Stimulated activated memory B cell treated with anti-CD40 and anti-IgM and Interleukin-4, amounts not matched to agents 10 μg/mL and 1 μg/mL and 100 μg/mL, for 72 hours (primary cell): ENCODE measurements around the gene UBE2D4.
"Not testable (repeated sequence)": the region's sequence is repeated elsewhere in the genome, so short reads cannot be mapped to it uniquely, and the experiment has no call there.

Experiments
- ATAC-seq: fragments of 150-1000 bp; cut with Tn5 transposase; 2 replicates; pipeline ENCODE4 v1.10.0; 2021
- H3K27ac Mint-ChIP-seq: one replicate; pipeline ENCODE4 v1.8.0; 2022; ENCODE audit warnings: mild to moderate bottlenecking, mixed read lengths
- H3K27me3 Mint-ChIP-seq: one replicate; pipeline ENCODE4 v1.8.0; 2022; ENCODE audit warnings: mixed read lengths
- H3K36me3 Mint-ChIP-seq: one replicate; pipeline ENCODE4 v1.8.0; 2022; ENCODE audit warnings: mixed read lengths
- H3K4me1 Mint-ChIP-seq: one replicate; pipeline ENCODE4 v1.8.0; 2022; ENCODE audit warnings: mixed read lengths
- H3K4me3 Mint-ChIP-seq: one replicate; pipeline ENCODE4 v1.8.0; 2022; ENCODE audit warnings: mild to moderate bottlenecking, moderate library complexity, mixed read lengths
- H3K9me3 Mint-ChIP-seq: one replicate; pipeline ENCODE4 v1.8.0; 2022; ENCODE audit warnings: mixed read lengths

UBE2D4 gene

DNA sequence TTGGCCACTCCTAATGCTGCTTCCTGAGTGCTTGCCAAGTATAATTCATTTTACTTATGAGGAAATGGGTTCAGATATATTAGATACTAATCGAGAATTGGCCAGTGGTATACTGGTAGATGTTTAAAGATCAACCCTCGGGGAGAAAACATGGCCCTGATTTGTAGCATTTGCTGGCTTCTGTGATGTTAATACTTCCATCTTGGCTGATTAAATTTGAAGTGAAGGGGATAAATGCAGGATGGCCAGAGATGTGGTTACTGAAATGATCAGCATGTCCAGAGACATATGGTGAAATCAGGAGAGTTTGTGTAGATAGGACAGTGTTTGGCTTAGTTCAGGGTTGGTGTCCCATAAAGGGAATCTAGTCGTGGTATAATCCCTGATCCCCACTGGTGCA is 11.2 kb downstream of the UBE2D4 start:
- no peaks in the 10 kb centered on the region for H3K4me1 Mint-ChIP-seq
- ATAC-seq = no peak
- no peak overlapping the region for H3K4me3 Mint-ChIP-seq
- H3K27ac Mint-ChIP-seq = no peak overlapping the region
- no peaks in the 10 kb centered on the region for H3K36me3 Mint-ChIP-seq
- no peaks in the 10 kb centered on the region for H3K27me3 Mint-ChIP-seq
- no peaks in the 10 kb centered on the region for H3K9me3 Mint-ChIP-seq

DNA sequence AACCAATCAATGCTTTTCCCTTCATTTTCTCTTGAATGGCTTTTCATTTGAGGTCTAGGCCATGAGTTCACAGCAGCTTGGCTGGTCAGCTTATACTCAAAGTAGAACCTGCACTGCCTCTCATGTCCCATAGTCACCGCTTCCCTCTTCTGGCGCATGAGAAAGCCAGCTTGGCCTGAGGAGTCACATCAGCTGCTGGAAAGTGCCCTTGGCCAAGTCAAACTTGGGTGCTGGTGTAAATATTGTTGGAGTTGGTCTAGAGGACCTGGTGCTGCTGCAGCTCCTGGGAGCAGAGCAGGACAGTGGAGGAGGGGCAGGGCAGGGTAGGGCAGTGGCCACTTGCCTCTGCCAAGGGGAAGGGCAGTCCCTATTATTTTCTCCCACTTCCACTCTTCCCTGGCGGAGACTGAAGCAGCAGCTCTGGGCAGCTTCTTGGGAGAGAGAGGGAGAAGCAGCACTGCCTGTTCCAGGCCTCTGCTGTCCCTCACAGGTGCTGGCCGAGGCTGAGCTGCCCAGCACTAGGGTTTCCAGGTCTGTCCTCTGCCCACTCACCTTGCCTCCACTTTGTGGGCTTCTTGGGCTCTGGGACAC is 12.8 kb downstream of the UBE2D4 start:
- Mint-ChIP-seq H3K27me3 (no peaks in the 10 kb centered on the region), H3K27ac (no peak overlapping the region), H3K4me1 (no peaks in the 10 kb centered on the region), H3K36me3 (no peaks in the 10 kb centered on the region), H3K9me3 (no peaks in the 10 kb centered on the region), H3K4me3 (no peak overlapping the region)
- no peak for ATAC-seq

DNA sequence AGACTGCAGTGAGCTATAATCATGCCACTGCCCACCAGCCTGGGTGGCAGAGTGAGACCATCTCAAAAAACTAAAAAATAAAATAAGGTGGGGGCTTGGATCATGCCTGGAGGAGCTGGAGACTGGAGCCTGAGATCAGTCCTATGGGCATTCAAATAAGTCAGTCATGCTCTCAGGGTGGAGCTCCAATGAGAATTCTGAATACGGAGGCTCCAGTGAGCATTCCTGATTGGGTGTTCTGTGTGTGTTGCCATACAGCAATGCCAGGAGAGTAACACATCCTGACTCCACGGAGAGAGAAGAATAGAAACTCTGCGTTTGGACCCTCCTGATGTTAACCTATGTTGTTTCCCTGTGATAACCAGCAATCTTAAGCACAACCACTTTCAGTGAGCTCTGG is 16.0 kb downstream of the UBE2D4 start:
- H3K9me3 Mint-ChIP-seq = no peaks in the 10 kb centered on the region
- H3K4me1 Mint-ChIP-seq = no peaks in the 10 kb centered on the region
- H3K4me3 Mint-ChIP-seq = no peak overlapping the region
- no peaks in the 10 kb centered on the region for H3K27me3 Mint-ChIP-seq
- ATAC-seq = no peak
- peaks cover 2% of the 10 kb centered on the region for H3K36me3 Mint-ChIP-seq
- no peak overlapping the region for H3K27ac Mint-ChIP-seq

GRCh38 chr7:43942997-43943396 is 16.8 kb downstream of the UBE2D4 start:
- Mint-ChIP-seq H3K36me3 (peaks cover 9% of the 10 kb centered on the region), H3K27ac (no peak overlapping the region), H3K4me1 (no peaks in the 10 kb centered on the region), H3K4me3 (no peak overlapping the region), H3K9me3 (no peaks in the 10 kb centered on the region), H3K27me3 (no peaks in the 10 kb centered on the region)
- no peak for ATAC-seq

DNA sequence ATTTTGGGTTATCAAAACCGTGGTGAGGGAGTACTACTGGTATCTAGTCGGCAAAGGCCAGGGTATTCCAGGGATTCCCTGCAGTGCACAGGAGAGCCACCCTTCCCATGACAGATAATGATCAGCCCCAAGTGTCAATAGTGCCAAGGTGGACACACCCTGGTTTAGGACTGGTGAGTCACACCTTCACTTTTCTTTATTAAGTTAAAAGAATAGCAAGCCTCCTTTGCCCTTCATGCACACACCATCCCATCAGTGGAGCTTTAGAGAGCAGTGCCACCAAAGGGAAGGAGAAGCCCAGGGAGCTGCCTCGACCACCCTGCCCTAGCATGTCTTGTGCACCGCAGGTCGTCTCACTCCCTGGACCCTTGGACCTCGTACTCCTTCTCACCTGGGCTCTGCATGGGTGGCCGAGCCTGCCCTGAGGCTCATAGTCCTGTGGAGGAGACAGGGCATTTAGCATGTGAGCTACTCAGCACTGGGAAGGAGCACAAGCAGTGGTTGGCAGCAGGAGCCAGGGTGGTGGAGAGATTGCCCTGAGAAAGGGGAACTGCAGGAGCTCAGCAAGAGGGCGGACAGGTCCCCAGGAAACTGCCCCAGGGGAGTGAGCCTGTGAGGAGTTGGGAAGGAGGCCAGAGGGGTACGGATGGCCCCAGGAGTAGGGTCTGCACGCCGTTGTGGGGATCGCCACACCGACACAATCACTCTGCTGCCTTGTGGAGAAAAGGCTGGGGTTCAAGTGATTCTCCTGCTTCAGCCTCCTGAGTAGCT is 17.4 kb downstream of the UBE2D4 start:
- ATAC-seq = no peak
- H3K9me3 Mint-ChIP-seq = no peaks in the 10 kb centered on the region
- H3K36me3 Mint-ChIP-seq = peaks cover 13% of the 10 kb centered on the region
- no peak overlapping the region for H3K4me3 Mint-ChIP-seq
- H3K4me1 Mint-ChIP-seq = no peaks in the 10 kb centered on the region
- no peak overlapping the region for H3K27ac Mint-ChIP-seq
- no peaks in the 10 kb centered on the region for H3K27me3 Mint-ChIP-seq

DNA sequence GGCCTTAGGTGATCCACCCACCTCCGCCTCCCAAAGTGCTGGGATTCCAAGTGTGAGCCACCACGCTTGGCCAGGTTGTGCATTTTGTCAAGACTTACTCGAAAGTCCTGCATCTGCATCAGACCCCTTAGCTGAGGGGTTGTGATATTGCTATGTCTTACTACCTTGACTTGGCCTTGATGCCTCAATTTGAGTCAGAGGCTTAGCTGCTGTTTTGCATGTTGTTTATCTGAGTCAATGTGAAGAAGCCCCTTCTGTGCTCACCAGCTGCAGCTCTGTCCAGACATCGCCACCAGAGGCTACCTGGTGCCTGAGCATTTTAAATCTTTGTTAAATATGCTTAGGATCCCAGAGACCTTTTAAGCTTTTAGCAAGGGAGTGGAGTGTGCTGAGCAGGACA is 18.1 kb downstream of the UBE2D4 start:
- H3K4me3 Mint-ChIP-seq = no peak overlapping the region
- H3K9me3 Mint-ChIP-seq = no peaks in the 10 kb centered on the region
- H3K36me3 Mint-ChIP-seq = peaks cover 13% of the 10 kb centered on the region
- no peaks in the 10 kb centered on the region for H3K4me1 Mint-ChIP-seq
- no peaks in the 10 kb centered on the region for H3K27me3 Mint-ChIP-seq
- H3K27ac Mint-ChIP-seq = no peak overlapping the region
- ATAC-seq = no peak

DNA sequence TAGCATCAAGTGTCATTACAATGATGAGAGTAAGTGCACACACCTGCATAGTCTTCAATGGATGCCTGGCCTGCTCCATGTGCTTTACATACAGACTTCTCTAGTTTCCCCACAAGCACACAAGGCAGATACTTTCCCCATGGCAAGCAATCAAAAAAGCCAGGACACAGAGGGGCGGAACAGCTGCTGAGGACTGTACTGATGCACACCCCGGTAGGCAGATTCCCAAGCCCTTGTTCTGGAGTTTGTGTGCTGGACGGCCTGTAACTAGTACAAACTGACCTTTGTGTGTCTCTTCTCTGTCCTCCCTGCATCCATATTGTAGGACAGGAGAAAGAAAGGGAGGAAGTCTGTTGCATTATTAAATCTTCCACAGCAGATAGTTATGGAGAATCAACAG is 25.8 kb downstream of the UBE2D4 start:
- Mint-ChIP-seq H3K27ac (no peak overlapping the region), H3K4me3 (no peak overlapping the region), H3K27me3 (no peaks in the 10 kb centered on the region), H3K4me1 (peaks cover 6% of the 10 kb centered on the region), H3K9me3 (no peaks in the 10 kb centered on the region), H3K36me3 (peaks cover 54% of the 10 kb centered on the region)
- no peak for ATAC-seq

DNA sequence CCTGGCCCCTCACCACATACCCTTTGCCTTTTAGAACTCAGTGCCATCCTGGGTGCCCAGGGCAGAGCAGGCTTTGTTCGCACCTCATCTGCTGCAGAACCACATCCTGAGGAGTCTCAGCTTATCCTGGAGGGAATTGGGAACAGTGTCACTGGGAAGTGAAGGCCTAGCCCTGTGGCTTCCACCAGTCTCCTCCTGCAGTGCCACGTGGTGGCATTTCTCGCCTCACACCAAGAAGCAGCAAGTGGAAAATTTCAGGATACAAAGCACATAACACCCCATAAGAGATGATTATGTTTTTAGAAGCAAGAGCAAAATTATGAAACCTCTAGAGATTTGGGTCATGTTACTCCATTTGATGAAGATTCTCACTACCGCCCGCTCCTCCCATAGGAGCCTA is 26.8 kb downstream of the UBE2D4 start:
- Mint-ChIP-seq H3K27me3 (no peaks in the 10 kb centered on the region), H3K4me1 (peaks cover 6% of the 10 kb centered on the region), H3K36me3 (peaks cover 44% of the 10 kb centered on the region), H3K27ac (no peak overlapping the region), H3K9me3 (no peaks in the 10 kb centered on the region), H3K4me3 (no peak overlapping the region)
- ATAC-seq = no peak

- peaks cover 6% of the 10 kb centered on the region for H3K4me1 Mint-ChIP-seq
- H3K27me3 Mint-ChIP-seq = no peaks in the 10 kb centered on the region
- no peak overlapping the region for H3K27ac Mint-ChIP-seq
- no peak overlapping the region for H3K4me3 Mint-ChIP-seq
- no peak for ATAC-seq
- peaks cover 49% of the 10 kb centered on the region for H3K36me3 Mint-ChIP-seq
- no peaks in the 10 kb centered on the region for H3K9me3 Mint-ChIP-seq
These were observed 28.4 kb downstream of the UBE2D4 start for GRCh38 chr7:43954524-43955228.

- Mint-ChIP-seq H3K4me1 (peaks cover 6% of the 10 kb centered on the region), H3K9me3 (no peaks in the 10 kb centered on the region), H3K27me3 (no peaks in the 10 kb centered on the region), H3K27ac (no peak overlapping the region), H3K36me3 (peaks cover 47% of the 10 kb centered on the region), H3K4me3 (no peak overlapping the region)
- no peak for ATAC-seq
These were observed 29.8 kb downstream of the UBE2D4 start for GRCh38 chr7:43956027-43956426.

- Mint-ChIP-seq H3K4me3 (no peak overlapping the region), H3K27ac (no peak overlapping the region), H3K4me1 (peaks cover 3% of the 10 kb centered on the region), H3K27me3 (no peaks in the 10 kb centered on the region), H3K9me3 (no peaks in the 10 kb centered on the region), H3K36me3 (peaks cover 22% of the 10 kb centered on the region)
- no peak for ATAC-seq
These were observed 34.7 kb downstream of the UBE2D4 start for GRCh38 chr7:43960933-43961332.

DNA sequence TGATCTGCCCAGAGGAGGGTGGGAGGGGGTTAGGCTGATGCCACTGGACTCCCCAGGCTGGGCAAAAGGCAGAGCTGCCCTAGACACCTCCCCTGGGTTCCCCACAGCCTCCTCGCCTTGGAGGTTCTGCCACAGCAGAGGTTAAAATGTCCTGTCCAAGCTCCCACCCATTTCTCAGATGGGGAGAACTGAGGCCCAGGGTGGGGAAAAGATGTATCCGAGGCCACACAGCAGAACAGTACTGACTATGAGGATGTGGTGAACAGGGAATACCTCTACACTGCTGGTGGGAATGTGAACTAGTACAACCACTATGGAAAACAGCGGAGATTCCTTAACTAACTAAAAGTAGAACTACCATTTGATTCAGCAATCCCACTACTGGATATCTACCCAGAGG is 40.2 kb downstream of the UBE2D4 start:
- H3K9me3 Mint-ChIP-seq, H3K4me1 Mint-ChIP-seq, ATAC-seq, H3K27me3 Mint-ChIP-seq, H3K36me3 Mint-ChIP-seq, H3K27ac Mint-ChIP-seq, H3K4me3 Mint-ChIP-seq: not testable (repeated sequence)

GRCh38 chr7:43968172-43969040 is 42.2 kb downstream of the UBE2D4 start:
- not testable (repeated sequence) for H3K27ac Mint-ChIP-seq, ATAC-seq, H3K36me3 Mint-ChIP-seq, H3K4me3 Mint-ChIP-seq, H3K4me1 Mint-ChIP-seq, H3K27me3 Mint-ChIP-seq, H3K9me3 Mint-ChIP-seq

DNA sequence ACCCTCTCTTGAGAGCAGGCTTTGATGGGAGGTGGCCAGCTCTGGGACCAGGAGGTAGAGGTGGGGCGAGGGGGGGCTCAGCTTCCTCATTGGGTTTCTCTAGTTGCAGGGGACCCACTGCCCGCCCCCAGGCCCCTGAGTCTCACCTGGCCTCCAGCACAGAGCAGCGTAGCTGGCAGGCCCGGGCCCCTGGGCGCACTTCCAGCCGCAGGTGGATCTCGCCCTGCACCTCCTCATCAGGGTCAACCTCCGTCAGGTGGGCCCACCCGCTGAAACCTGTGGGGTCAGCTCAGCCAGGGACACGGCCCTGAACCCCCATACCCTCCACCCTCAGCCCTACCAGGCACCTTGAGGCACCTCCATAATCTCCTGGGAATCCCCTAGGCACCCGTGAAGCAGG is 43.4 kb downstream of the UBE2D4 start:
- not testable (repeated sequence) for H3K4me3 Mint-ChIP-seq, ATAC-seq, H3K4me1 Mint-ChIP-seq

GRCh38 chr7:43970698-43971097 is 44.5 kb downstream of the UBE2D4 start:
- H3K27ac Mint-ChIP-seq, H3K4me3 Mint-ChIP-seq, H3K9me3 Mint-ChIP-seq, ATAC-seq, H3K36me3 Mint-ChIP-seq, H3K4me1 Mint-ChIP-seq, H3K27me3 Mint-ChIP-seq: not testable (repeated sequence)

More for the DNA sequence above, 43.4 kb downstream of the UBE2D4 start:
- not testable (repeated sequence) for H3K27me3 Mint-ChIP-seq, H3K36me3 Mint-ChIP-seq, H3K9me3 Mint-ChIP-seq, H3K27ac Mint-ChIP-seq
